Neural progenitor cell (in vitro differentiated cells): Measurements from ENCODE around the gene ZNF700. TPM values are rescaled to one million over a fixed set of nuclear protein-coding genes. Genes with fewer than 3 reads are reported as not detected.
"Not testable (repeated sequence)": the region's sequence is repeated elsewhere in the genome, so short reads cannot be mapped to it uniquely, and the experiment has no call there.

Experiments used
- DNase-seq: peaks from one replicate; pipeline ENCODE4 v3.0.0-alpha.2; 2016; ENCODE audit warnings: low spot score
- H2AFZ ChIP-seq: fragments of 200-600 bp; sonication (generic); replicated peaks from 2 replicates; pipeline ENCODE4 v1.6.1; 2016; ENCODE audit warnings: antibody characterized with exemption
- H3F3A ChIP-seq: fragments of 200-600 bp; sonication (generic); 2 replicates; pipeline ENCODE4 v1.6.1; 2016; ENCODE audit warnings: antibody characterized with exemption, low read depth
- H3K27ac ChIP-seq: fragments of 200-600 bp; sonication (generic); 2 replicates; pipeline ENCODE4 v1.5.1; 2016; ENCODE audit warnings: mild to moderate bottlenecking
- H3K27me3 ChIP-seq: fragments of 200-600 bp; sonication (generic); 2 replicates; pipeline ENCODE4 v1.6.1; 2016; ENCODE audit warnings: mild to moderate bottlenecking, moderate library complexity
- H3K36me3 ChIP-seq: fragments of 200-600 bp; sonication (generic); 2 replicates; pipeline ENCODE4 v1.5.1; 2016
- H3K4me1 ChIP-seq: fragments of 200-600 bp; sonication (generic); 2 replicates; pipeline ENCODE4 v1.6.1; 2016; ENCODE audit warnings: mixed run types
- H3K4me2 ChIP-seq: fragments of 200-600 bp; sonication (generic); 2 replicates; pipeline ENCODE4 v1.6.1; 2016
- H3K4me3 ChIP-seq: fragments of 200-600 bp; sonication (generic); 2 replicates; pipeline ENCODE4 v1.5.1; 2016
- H3K79me2 ChIP-seq: fragments of 200-600 bp; sonication (generic); 2 replicates; pipeline ENCODE4 v1.6.1; 2016; ENCODE audit warnings: low read depth
- H3K9ac ChIP-seq: fragments of 200-600 bp; sonication (generic); 2 replicates; pipeline ENCODE4 v1.6.1; 2016
- H3K9me3 ChIP-seq: fragments of 200-600 bp; sonication (generic); 2 replicates; pipeline ENCODE4 v1.5.1; 2016; ENCODE audit warnings: low read depth
- H4K20me1 ChIP-seq: fragments of 200-600 bp; sonication (generic); 2 replicates; pipeline ENCODE4 v1.6.1; 2016; ENCODE audit warnings: low read depth
- H3K27ac Mint-ChIP-seq: 3 replicates; pipeline ENCODE4 v1.8.0; 2021; ENCODE audit warnings: mixed read lengths
- H3K27me3 Mint-ChIP-seq: 2 replicates; pipeline ENCODE4 v1.8.0; 2022; ENCODE audit warnings: low read depth, mild to moderate bottlenecking, inconsistent platforms, moderate library complexity, mixed read lengths; ENCODE audit not compliant: insufficient read depth
- H3K36me3 Mint-ChIP-seq: 3 replicates; pipeline ENCODE4 v1.8.0; 2021; ENCODE audit warnings: mixed read lengths
- H3K4me1 Mint-ChIP-seq: 3 replicates; pipeline ENCODE4 v1.8.0; 2021; ENCODE audit warnings: mixed read lengths
- H3K4me3 Mint-ChIP-seq: 3 replicates; pipeline ENCODE4 v1.8.0; 2021; ENCODE audit warnings: mild to moderate bottlenecking, moderate library complexity, mixed read lengths
- H3K9me3 Mint-ChIP-seq: 3 replicates; pipeline ENCODE4 v1.8.0; 2020; ENCODE audit warnings: mixed read lengths
- EZH2 ChIP-seq: fragments of 200-600 bp; sonication (generic); IDR thresholded peaks from 2 replicates; pipeline ENCODE4 v1.6.1; 2017; ENCODE audit warnings: antibody characterized with exemption, mild to moderate bottlenecking, moderate library complexity
- EZH2phosphoT487 ChIP-seq: fragments of 200-600 bp; sonication (generic); IDR thresholded peaks from 2 replicates; pipeline ENCODE4 v1.6.1; 2017; ENCODE audit warnings: antibody characterized with exemption
- total RNA-seq: library from RNA; depleted of rRNA; stranded (reverse); fragments of >200 nt; gene quantifications from 2 replicates; pipeline ENCODE4 v1.2.3, GENCODE V29; 2015; ENCODE audit warnings: low replicate concordance
- TF ChIP-seq, protein P1 (sequence below): fragments of 200-600 bp; sonication (generic); IDR thresholded peaks from 2 replicates; pipeline ENCODE4 v1.5.1; 2017; ENCODE audit warnings: antibody characterized with exemption, mild to moderate bottlenecking

ZNF700 gene
- total RNA-seq, 1 donor from 2014 or later: 29.4 TPM

- peak within 1 kb of the TSS; percentile 45 for H2AFZ ChIP-seq
- TF ChIP-seq EZH2phosphoT487 (no peak), EZH2 (no peak)
- TF ChIP-seq, protein P1, sequence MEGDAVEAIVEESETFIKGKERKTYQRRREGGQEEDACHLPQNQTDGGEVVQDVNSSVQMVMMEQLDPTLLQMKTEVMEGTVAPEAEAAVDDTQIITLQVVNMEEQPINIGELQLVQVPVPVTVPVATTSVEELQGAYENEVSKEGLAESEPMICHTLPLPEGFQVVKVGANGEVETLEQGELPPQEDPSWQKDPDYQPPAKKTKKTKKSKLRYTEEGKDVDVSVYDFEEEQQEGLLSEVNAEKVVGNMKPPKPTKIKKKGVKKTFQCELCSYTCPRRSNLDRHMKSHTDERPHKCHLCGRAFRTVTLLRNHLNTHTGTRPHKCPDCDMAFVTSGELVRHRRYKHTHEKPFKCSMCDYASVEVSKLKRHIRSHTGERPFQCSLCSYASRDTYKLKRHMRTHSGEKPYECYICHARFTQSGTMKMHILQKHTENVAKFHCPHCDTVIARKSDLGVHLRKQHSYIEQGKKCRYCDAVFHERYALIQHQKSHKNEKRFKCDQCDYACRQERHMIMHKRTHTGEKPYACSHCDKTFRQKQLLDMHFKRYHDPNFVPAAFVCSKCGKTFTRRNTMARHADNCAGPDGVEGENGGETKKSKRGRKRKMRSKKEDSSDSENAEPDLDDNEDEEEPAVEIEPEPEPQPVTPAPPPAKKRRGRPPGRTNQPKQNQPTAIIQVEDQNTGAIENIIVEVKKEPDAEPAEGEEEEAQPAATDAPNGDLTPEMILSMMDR: peak; percentile 41
- peak; percentile 97 for DNase-seq
- Mint-ChIP-seq H3K27me3 (peaks cover 9% of the 10 kb centered on the region), H3K4me3 (peak within 1 kb of the TSS; percentile 95), H3K36me3 (peaks cover 43% of the 10 kb centered on the region), H3K4me1 (peaks cover 24% of the 10 kb centered on the region), H3K9me3 (peaks cover 57% of the 10 kb centered on the region), H3K27ac (peak within 1 kb of the TSS; percentile 99)
- no peaks in the 10 kb centered on the region for H4K20me1 ChIP-seq
- peak within 1 kb of the TSS; percentile 80 for H3K9ac ChIP-seq
- H3K27me3 ChIP-seq: no peaks in the 10 kb centered on the region
- peaks cover 14% of the 10 kb centered on the region for H3K9me3 ChIP-seq
- peaks cover 46% of the 10 kb centered on the region for H3K79me2 ChIP-seq
- peak within 1 kb of the TSS; percentile 80 for H3K4me2 ChIP-seq
- peak within 1 kb of the TSS; percentile 80 for H3K4me3 ChIP-seq
- peaks cover 34% of the 10 kb centered on the region for H3F3A ChIP-seq
- peaks cover 22% of the 10 kb centered on the region for H3K4me1 ChIP-seq
- H3K27ac ChIP-seq: peak within 1 kb of the TSS; percentile 97
- H3K36me3 ChIP-seq: peaks cover 18% of the 10 kb centered on the region
These were observed 37.0 kb upstream of the ZNF700 start, which contains the start of gene ZNF69 for GRCh38 chr19:11887611-11888531. Gene ZNF69, plus strand, starts transcription at chr19:11887782. Its CDS starts 142 bp downstream, at chr19:11887924.

GRCh38 chr19:11889901-11890300 lies 35.0 kb upstream of the ZNF700 start:
- peak; percentile 87 for DNase-seq
- Histone ChIP-seq H3K79me2 (peaks cover 66% of the 10 kb centered on the region), H3K4me1 (peaks cover 22% of the 10 kb centered on the region), H3K4me3 (peak overlapping the region; percentile 80), H3F3A (peaks cover 34% of the 10 kb centered on the region), H3K9me3 (peaks cover 23% of the 10 kb centered on the region), H3K4me2 (peak overlapping the region; percentile 80), H3K27ac (peak overlapping the region; percentile 87), H3K36me3 (peaks cover 32% of the 10 kb centered on the region)
- not testable (repeated sequence) for H3K27me3 Mint-ChIP-seq, H3K9ac ChIP-seq, H2AFZ ChIP-seq, H3K27me3 ChIP-seq, H4K20me1 ChIP-seq
- Mint-ChIP-seq H3K9me3 (peaks cover 74% of the 10 kb centered on the region), H3K27ac (peak overlapping the region; percentile 83), H3K4me3 (peak overlapping the region; percentile 75), H3K36me3 (peaks cover 62% of the 10 kb centered on the region), H3K4me1 (peaks cover 24% of the 10 kb centered on the region)

DNA sequence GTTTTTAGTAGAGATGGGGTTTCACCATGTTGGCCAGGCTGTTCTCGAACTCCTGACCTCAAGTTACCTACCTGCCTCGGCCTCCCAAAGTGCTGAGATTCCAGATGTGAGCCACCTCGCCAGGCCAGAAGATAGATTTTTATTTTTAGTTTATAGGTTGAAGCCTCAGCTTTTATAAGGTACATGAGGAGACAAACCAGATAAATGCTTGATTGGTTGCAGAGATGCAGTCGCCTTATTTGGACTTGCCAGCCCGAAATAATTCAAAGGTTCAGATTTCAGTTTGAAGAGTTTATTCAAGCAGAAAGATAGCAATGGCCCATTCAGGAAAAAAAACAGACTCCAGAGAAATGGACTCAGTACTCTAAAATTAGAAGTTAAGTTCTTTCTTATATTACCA lies 34.3 kb upstream of the ZNF700 start:
- peak overlapping the region; percentile 80 for H3K4me2 ChIP-seq
- Mint-ChIP-seq H3K36me3 (peaks cover 69% of the 10 kb centered on the region), H3K4me1 (peaks cover 24% of the 10 kb centered on the region), H3K9me3 (peaks cover 81% of the 10 kb centered on the region), H3K4me3 (peak overlapping the region; percentile 3), H3K27ac (no peak overlapping the region), H3K27me3 (peaks cover 7% of the 10 kb centered on the region)
- no peak for TF ChIP-seq EZH2
- TF ChIP-seq, protein P1: no peak
- no peak for TF ChIP-seq EZH2phosphoT487
- peaks cover 22% of the 10 kb centered on the region for H3K4me1 ChIP-seq
- H3K27me3 ChIP-seq: no peaks in the 10 kb centered on the region
- peak overlapping the region; percentile 80 for H3K4me3 ChIP-seq
- peaks cover 73% of the 10 kb centered on the region for H3K79me2 ChIP-seq
- H3K27ac ChIP-seq: peak overlapping the region; percentile 87
- H4K20me1 ChIP-seq: no peaks in the 10 kb centered on the region
- peaks cover 23% of the 10 kb centered on the region for H3K9me3 ChIP-seq
- H3F3A ChIP-seq: peaks cover 34% of the 10 kb centered on the region
- H2AFZ ChIP-seq: no peak overlapping the region
- no peak for DNase-seq
- H3K9ac ChIP-seq: no peak overlapping the region
- peaks cover 32% of the 10 kb centered on the region for H3K36me3 ChIP-seq

DNA sequence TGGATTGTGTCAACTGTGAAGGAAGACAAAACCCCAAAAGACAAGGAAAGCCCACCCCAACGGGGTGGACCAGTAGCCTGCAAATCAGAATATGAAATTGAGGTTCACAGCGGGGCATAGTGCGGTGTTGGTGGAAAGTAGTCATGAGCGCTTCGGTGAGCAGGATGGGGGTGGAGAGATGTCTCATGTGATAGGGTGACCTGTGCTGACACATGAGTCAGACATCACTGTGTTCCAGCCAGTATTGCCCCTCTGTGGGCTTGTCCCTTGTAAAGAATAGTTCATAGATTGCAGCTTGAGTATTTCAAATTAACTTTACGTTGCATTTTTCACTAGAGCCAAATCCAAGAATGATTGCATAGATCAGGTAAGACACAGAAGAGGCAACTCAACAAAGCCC lies 30.1 kb upstream of the ZNF700 start:
- H3K79me2 ChIP-seq: peaks cover 91% of the 10 kb centered on the region

More for the DNA sequence above, 30.1 kb upstream of the ZNF700 start:
- Histone ChIP-seq H3K36me3 (peaks cover 32% of the 10 kb centered on the region), H4K20me1 (no peaks in the 10 kb centered on the region), H3K4me2 (no peak overlapping the region), H3K27ac (no peak overlapping the region), H3K9ac (no peak overlapping the region), H3K4me3 (no peak overlapping the region), H3K27me3 (no peaks in the 10 kb centered on the region), H3K4me1 (peaks cover 5% of the 10 kb centered on the region), H3K9me3 (peaks cover 26% of the 10 kb centered on the region), H3F3A (peaks cover 13% of the 10 kb centered on the region), H2AFZ (no peak overlapping the region)
- Mint-ChIP-seq H3K4me3 (no peak overlapping the region), H3K4me1 (peaks cover 5% of the 10 kb centered on the region), H3K27ac (no peak overlapping the region), H3K36me3 (peaks cover 65% of the 10 kb centered on the region), H3K27me3 (peaks cover 3% of the 10 kb centered on the region), H3K9me3 (peaks cover 78% of the 10 kb centered on the region)
- TF ChIP-seq, protein P1: no peak
- TF ChIP-seq EZH2: no peak
- TF ChIP-seq EZH2phosphoT487: no peak
- no peak for DNase-seq
